GM12874 (cell line): ENCODE measurements around the gene COQ9.
A peak's percentile ranks its signal among the peaks of the same experiment; 100 is the strongest.

Source experiments
- TF ChIP-seq, protein P1 (sequence below): IDR thresholded peaks from 2 replicates; pipeline ENCODE4 v1.5.1; 2011; ENCODE audit warnings: low read depth, mild to moderate bottlenecking, control low read depth, low read length, moderate library complexity; ENCODE audit not compliant: insufficient read depth

The COQ9 gene

DNA sequence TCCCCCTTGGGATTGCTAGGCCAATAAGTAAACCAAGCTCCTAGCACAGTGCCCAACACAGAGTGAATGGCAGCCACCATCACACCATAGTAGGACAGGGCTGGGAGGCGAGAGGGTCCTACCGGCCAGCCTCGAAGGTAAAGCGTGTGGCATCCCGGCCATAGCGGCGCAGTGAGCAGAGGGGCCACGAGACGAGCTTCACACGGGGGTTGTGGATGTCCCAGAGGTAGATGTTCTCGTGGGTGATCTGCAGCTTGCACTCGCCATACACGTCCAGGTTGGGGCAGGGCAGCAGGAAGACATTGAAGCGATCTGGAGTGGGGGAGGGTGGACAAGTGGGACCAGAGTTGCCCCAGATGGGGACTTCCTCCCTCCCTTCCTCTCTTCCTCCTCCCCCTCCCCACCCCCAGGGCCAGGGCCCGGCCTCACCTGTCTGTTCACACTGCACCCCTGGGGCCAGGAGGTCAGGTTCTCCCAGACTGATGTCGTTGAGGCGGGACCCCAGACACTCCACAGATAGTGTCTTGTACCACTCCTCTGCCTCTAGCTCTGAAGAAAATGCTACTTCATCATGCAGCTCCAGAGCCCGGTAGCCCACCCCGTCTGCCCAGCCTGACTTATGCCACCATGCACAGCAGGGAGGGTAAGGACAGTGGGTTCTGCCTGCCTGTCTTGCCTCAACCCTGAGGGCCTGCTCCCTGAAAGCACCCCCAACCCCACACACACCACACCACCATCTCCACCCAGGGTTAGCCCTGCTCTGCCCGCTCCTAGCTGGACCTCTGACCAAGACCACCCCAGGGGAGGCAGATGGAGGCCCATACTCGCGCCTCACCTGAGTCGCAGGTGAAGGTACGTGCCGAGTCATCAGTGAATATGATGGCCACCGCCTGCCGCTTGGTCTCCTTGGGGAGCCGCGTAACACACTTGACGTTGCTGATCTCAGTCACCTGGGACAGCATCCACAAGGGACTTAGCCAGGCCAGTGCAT lies 27.7 kb downstream of the COQ9 start:
- TF ChIP-seq, protein P1, sequence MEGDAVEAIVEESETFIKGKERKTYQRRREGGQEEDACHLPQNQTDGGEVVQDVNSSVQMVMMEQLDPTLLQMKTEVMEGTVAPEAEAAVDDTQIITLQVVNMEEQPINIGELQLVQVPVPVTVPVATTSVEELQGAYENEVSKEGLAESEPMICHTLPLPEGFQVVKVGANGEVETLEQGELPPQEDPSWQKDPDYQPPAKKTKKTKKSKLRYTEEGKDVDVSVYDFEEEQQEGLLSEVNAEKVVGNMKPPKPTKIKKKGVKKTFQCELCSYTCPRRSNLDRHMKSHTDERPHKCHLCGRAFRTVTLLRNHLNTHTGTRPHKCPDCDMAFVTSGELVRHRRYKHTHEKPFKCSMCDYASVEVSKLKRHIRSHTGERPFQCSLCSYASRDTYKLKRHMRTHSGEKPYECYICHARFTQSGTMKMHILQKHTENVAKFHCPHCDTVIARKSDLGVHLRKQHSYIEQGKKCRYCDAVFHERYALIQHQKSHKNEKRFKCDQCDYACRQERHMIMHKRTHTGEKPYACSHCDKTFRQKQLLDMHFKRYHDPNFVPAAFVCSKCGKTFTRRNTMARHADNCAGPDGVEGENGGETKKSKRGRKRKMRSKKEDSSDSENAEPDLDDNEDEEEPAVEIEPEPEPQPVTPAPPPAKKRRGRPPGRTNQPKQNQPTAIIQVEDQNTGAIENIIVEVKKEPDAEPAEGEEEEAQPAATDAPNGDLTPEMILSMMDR, result no peak

DNA sequence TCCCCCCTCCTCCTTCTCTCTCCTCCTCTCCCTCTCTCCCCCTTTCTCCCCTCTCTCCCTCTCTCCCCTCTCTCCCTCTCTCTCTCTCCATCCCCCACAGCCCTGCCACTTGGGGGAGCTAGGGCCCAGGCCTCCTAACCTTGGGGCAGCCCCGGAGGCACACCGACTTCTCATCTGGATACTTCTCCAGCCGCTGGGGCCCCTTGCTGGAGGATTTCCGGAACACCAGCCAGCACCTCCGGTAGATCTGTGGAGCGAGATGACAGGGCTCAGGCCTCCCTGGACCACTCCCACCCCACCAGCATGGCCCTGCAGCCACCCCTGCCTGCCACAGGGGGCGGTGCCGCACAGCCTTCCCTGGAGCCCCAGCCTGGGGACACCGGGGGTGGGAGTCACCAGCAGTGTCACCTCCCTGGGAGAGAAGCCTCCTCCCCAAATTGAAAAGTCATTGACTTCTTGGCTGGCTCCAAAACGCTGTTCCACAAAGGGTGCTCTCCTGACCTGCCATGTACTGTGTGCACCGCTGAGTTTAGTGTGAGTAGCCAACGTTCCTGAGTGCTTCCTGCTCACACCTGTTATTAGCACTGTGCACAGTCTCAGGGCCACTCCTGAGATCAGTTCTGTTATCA lies 28.5 kb downstream of the COQ9 start:
- TF ChIP-seq, protein P1, result peak; percentile 95

DNA sequence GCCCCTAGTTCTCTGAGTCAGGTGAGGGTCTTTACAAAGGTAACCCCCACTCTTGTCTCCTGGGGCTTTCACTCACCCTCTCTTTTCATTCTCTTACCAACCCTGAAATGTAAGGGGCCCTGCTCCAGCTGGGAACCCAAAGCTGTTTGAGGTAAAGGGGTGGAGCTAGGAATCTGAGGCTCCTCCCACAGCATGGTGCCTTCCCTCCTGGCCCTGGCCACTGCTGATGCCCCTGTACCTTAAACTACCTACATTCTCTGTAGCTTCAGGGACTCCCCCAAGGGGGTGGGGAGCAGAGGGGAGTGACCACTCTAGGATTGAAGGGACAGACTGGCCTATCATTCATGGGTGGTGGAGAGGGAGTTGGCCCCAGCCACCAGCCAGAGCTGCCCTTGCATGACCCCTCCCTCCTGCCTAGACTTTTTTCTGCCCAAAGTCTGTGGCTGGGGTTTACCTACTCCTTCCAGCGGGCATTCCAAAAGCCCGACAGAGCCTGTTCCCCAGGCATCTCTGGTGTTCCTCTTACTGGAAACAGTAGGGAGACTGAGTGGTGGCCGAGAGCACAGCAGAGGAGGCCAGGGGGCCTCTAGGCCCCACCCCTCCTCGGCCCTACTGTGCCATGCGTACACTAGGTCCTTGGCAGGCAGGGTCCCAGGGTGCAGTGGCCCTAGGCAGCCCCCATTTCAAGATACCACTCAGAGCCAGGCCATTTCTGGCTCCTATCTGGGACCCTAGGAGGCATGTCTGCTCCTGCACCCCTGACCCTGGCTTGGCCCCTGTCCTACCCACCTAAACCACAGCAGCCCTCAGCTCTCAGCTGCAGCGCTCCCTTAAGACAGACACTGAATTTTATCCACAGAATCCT lies 29.5 kb downstream of the COQ9 start:
- TF ChIP-seq, protein P1, result no peak

DNA sequence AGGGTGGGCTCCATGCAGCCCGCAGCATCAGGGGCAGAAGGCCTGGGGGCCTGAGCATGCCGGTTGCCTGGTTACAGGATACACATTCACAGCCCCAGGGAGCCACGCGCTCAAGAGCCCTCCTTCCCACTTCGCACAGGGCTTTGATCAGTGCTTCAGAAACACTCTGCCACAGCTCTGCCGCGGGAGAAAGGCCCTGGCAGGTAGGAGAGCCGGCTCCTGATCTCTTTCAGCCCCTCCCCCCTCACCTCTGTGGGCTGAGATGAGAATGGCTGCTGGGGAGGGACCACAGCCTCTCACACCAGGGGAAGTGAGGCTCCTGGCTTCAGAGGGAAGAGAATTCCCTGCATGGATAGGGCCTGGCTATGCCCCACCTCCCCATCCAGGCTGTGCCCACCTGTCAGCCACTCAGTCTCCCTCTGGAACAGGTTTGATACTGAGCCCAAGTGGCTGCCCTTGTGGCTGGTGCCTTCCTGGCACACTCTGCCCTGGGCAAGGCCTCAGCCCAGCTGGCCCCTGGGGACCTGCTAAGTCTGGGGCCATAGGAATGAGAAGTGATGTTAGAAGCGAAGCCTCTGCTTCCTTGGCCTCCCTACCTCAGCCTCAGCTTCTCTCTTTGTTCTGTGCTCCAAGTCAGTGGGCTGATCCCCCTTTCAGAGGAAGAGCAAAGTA lies 30.4 kb downstream of the COQ9 start:
- TF ChIP-seq, protein P1, result no peak

DNA sequence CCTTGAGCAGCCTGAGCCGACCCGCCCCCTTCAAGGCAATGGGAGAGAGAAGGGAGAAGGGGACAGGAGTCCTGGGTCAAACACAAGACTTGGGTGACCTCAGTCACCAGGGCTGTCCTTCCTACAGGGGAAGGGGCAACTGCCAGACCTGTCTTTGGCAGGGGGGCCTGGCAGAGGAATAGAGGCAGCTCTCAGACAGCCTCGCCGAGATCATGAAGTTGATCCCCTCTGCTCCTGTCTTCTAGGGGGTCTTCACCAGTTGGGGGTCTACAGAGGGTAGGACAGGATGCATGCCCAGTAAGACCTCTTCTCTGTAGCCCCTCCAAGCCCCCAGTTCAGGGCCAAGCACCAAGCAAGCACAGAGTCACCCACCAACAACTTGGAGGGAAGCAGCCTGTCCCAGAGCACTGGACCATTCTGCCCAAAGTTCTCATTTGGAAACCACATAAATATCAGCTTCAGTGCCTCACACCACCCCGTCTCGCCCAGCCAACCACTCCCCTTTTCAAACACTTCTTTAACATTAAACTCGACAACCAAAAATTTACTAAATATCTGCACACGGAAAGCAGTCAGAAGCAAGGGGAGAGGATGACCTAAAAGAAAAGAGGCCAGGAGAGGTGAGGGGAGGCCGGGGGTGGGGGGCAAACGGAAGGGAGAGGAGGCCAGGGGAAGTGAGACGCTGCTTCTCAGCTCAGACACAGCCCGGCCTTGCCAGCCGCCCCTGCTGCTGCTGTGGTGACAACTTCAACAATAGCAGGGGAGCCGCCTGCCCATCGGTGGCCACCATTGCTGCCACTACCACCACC lies 31.3 kb downstream of the COQ9 start:
- TF ChIP-seq, protein P1, result no peak

DNA sequence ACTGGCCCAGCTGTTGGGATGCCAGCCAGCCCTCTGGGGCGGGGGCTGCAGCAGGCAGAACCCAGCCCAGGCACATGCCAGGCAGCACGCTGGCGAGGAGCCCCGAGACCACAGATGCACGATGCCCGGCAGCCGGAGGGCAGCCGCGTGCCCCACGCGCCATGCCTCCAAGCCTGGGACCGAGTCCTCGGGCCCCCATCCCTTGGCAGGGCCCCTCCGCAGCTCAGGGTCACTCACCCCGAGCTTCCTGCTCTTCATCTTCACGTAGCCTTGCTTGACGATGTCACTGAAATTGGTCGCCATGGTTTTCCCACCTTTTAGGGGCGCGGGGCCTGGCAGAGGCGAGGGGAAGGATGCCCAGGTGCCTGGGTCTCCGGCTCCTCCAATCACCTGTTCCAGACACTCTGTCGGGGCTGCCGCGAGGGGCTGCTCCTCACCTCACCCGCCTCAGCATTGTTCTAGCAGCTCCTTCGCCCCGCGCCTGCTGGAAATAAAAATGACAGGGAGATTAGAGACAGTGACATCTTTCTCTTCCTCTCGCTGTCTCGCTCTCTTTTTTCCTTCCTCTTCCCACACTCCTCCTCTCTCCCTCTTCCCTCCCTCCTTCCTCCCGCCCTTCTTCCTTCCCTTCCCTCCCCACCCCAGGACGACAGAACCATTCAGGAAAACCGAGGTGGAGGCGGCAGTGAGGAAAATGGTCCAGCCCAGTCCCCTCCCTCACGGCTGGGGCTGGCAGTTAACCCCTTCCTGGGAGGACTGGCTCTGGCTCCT lies 32.1 kb downstream of the COQ9 start:
- TF ChIP-seq, protein P1, result no peak
